ENCODE results near the gene TMEM255B.

Gene TMEM255B

GRCh38 chr13:113742445-113743120 lies 16.4 kb upstream of the TMEM255B start:
- TF ChIP-seq GATA3 (IDR thresholded peaks at IDR 0.05; ENCODE audit: low read depth, low read length) (no peak), GATA2 (IDR thresholded peaks at IDR 0.05; ENCODE audit: low read depth, low read length) (no peak)

- TF ChIP-seq GATA3 (IDR thresholded peaks at IDR 0.05; ENCODE audit: low read depth, low read length), result no peak
- TF ChIP-seq GATA2 (IDR thresholded peaks at IDR 0.05; ENCODE audit: low read depth, low read length), result no peak
These were observed 15.4 kb upstream of the TMEM255B start for GRCh38 chr13:113743366-113744195.

GRCh38 chr13:113744197-113745000 lies 14.6 kb upstream of the TMEM255B start:
- TF ChIP-seq GATA3 (IDR thresholded peaks at IDR 0.05; ENCODE audit: low read depth, low read length), result no peak
- TF ChIP-seq GATA2 (IDR thresholded peaks at IDR 0.05; ENCODE audit: low read depth, low read length), result no peak

- no peak for TF ChIP-seq GATA3 (IDR thresholded peaks at IDR 0.05; ENCODE audit: low read depth, low read length)
- no peak for TF ChIP-seq GATA2 (IDR thresholded peaks at IDR 0.05; ENCODE audit: low read depth, low read length)
These were observed 14.0 kb upstream of the TMEM255B start for GRCh38 chr13:113745059-113745458.

- TF ChIP-seq GATA3 (IDR thresholded peaks at IDR 0.05; ENCODE audit: low read depth, low read length) (no peak), GATA2 (IDR thresholded peaks at IDR 0.05; ENCODE audit: low read depth, low read length) (no peak)
These were observed 12.9 kb upstream of the TMEM255B start for GRCh38 chr13:113746143-113746525.

GRCh38 chr13:113746671-113747070 lies 12.4 kb upstream of the TMEM255B start:
- TF ChIP-seq GATA2 (IDR thresholded peaks at IDR 0.05; ENCODE audit: low read depth, low read length) (no peak), GATA3 (IDR thresholded peaks at IDR 0.05; ENCODE audit: low read depth, low read length) (no peak)

GRCh38 chr13:113747291-113747833 lies 11.7 kb upstream of the TMEM255B start:
- TF ChIP-seq GATA3 (IDR thresholded peaks at IDR 0.05; ENCODE audit: low read depth, low read length) (no peak), GATA2 (IDR thresholded peaks at IDR 0.05; ENCODE audit: low read depth, low read length) (no peak)

- TF ChIP-seq GATA2 (IDR thresholded peaks at IDR 0.05; ENCODE audit: low read depth, low read length) (no peak), GATA3 (IDR thresholded peaks at IDR 0.05; ENCODE audit: low read depth, low read length) (no peak)
These were observed 10.7 kb upstream of the TMEM255B start for GRCh38 chr13:113748101-113748861.

GRCh38 chr13:113748862-113749451 lies 10.1 kb upstream of the TMEM255B start:
- TF ChIP-seq GATA3 (IDR thresholded peaks at IDR 0.05; ENCODE audit: low read depth, low read length), result no peak
- TF ChIP-seq GATA2 (IDR thresholded peaks at IDR 0.05; ENCODE audit: low read depth, low read length), result no peak

GRCh38 chr13:113749507-113749906 lies 9.5 kb upstream of the TMEM255B start:
- TF ChIP-seq GATA3 (IDR thresholded peaks at IDR 0.05; ENCODE audit: low read depth, low read length) (no peak), GATA2 (IDR thresholded peaks at IDR 0.05; ENCODE audit: low read depth, low read length) (no peak)

GRCh38 chr13:113749967-113750366 lies 9.1 kb upstream of the TMEM255B start:
- TF ChIP-seq GATA2 (IDR thresholded peaks at IDR 0.05; ENCODE audit: low read depth, low read length) (no peak), GATA3 (IDR thresholded peaks at IDR 0.05; ENCODE audit: low read depth, low read length) (no peak)

GRCh38 chr13:113750554-113751399 lies 8.2 kb upstream of the TMEM255B start:
- TF ChIP-seq GATA3 (IDR thresholded peaks at IDR 0.05; ENCODE audit: low read depth, low read length) (no peak), GATA2 (IDR thresholded peaks at IDR 0.05; ENCODE audit: low read depth, low read length) (no peak)
